Neuronal stem cell (in vitro differentiated cells): ENCODE data around the gene EMP1.
A peak's percentile ranks its signal among the peaks of the same experiment; 100 is the strongest.

Source experiments
- DNase-seq: peaks from one replicate; pipeline ENCODE4 v3.0.0-alpha.2; 2013; ENCODE audit warnings: low spot score
- H2AFZ ChIP-seq: one replicate; pipeline ENCODE4 v1.6.1; 2013; ENCODE audit warnings: mild to moderate bottlenecking, low read length, inconsistent platforms
- H2AK5ac ChIP-seq: 2 replicates; pipeline ENCODE4 v1.6.1; 2013; ENCODE audit warnings: low read depth, mild to moderate bottlenecking, inconsistent platforms, low read length, moderate library complexity, mixed read lengths
- H2BK120ac ChIP-seq: 2 replicates; pipeline ENCODE4 v1.6.1; 2013; ENCODE audit warnings: low read depth, mild to moderate bottlenecking, inconsistent platforms, low read length, moderate library complexity, mixed read lengths
- H2BK12ac ChIP-seq: one replicate; pipeline ENCODE4 v1.6.1; 2013; ENCODE audit warnings: low read length, inconsistent platforms
- H2BK15ac ChIP-seq: 2 replicates; pipeline ENCODE4 v1.6.1; 2013; ENCODE audit warnings: mild to moderate bottlenecking, low read length, inconsistent platforms, mixed read lengths
- H2BK5ac ChIP-seq: one replicate; pipeline ENCODE4 v1.6.1; 2013; ENCODE audit warnings: inconsistent platforms, mild to moderate bottlenecking, low read length, moderate library complexity
- H3K14ac ChIP-seq: one replicate; pipeline ENCODE4 v1.6.1; 2013; ENCODE audit warnings: low read length, inconsistent platforms
- H3K18ac ChIP-seq: 2 replicates; pipeline ENCODE4 v1.6.1; 2013; ENCODE audit warnings: low read length, inconsistent platforms
- H3K23ac ChIP-seq: 2 replicates; pipeline ENCODE4 v1.6.1; 2013; ENCODE audit warnings: low read depth, mild to moderate bottlenecking, mixed read lengths, low read length, inconsistent platforms; ENCODE audit not compliant: poor library complexity
- H3K27ac ChIP-seq: replicated peaks from 3 replicates; pipeline ENCODE4 v1.5.1; 2013; ENCODE audit warnings: low read length, inconsistent platforms
- H3K27me3 ChIP-seq, 3 experiments: 2 replicates each; pipeline ENCODE4 v1.6.1; 2013; ENCODE audit warnings: low read length in 3 of 3, mild to moderate bottlenecking in 2 of 3, inconsistent platforms in 1 of 3, low read depth in 1 of 3, mixed read lengths in 1 of 3, moderate library complexity in 1 of 3; ENCODE audit not compliant: control insufficient read depth in 3 of 3, insufficient read depth in 3 of 3
- H3K36me3 ChIP-seq, 2 donors: replicated peaks in 1 of 2; 2 replicates each; pipeline ENCODE4 v1.6.1; 2013; ENCODE audit warnings: low read length in 2 of 2; ENCODE audit not compliant: control insufficient read depth in 2 of 2, insufficient read depth in 2 of 2
- H3K4ac ChIP-seq: 2 replicates; pipeline ENCODE4 v1.6.1; 2013; ENCODE audit warnings: inconsistent platforms, mild to moderate bottlenecking, low read length, moderate library complexity
- H3K4me1 ChIP-seq, 2 donors: 1 replicate in 1 of 2; 2 replicates in 1 of 2; pipeline ENCODE4 v1.6.1; 2013; ENCODE audit warnings: low read length in 2 of 2, low read depth in 1 of 2; ENCODE audit not compliant: control insufficient read depth in 2 of 2, insufficient read depth in 1 of 2
- H3K4me2 ChIP-seq: one replicate; pipeline ENCODE4 v1.6.1; 2013; ENCODE audit warnings: mild to moderate bottlenecking, low read length, inconsistent platforms; ENCODE audit not compliant: insufficient read depth, poor library complexity, severe bottlenecking
- H3K4me3 ChIP-seq, 2 donors: 2 replicates each; pipeline ENCODE4 v1.5.1; 2013; ENCODE audit warnings: low read length in 2 of 2, mild to moderate bottlenecking in 2 of 2, inconsistent platforms in 1 of 2, moderate library complexity in 1 of 2
- H3K79me1 ChIP-seq: one replicate; pipeline ENCODE4 v1.6.1; 2013; ENCODE audit warnings: low read depth, mild to moderate bottlenecking, inconsistent platforms, low read length, moderate library complexity
- H3K9ac ChIP-seq: one replicate; pipeline ENCODE4 v1.6.1; 2013; ENCODE audit warnings: mild to moderate bottlenecking, low read depth, low read length, inconsistent platforms; ENCODE audit not compliant: poor library complexity
- H3K9me3 ChIP-seq, 2 donors: replicated peaks in 1 of 2; 2 replicates each; pipeline versions ENCODE3 to v1.6.1; 2013; ENCODE audit warnings: low read length in 2 of 2, mild to moderate bottlenecking in 2 of 2, inconsistent platforms in 1 of 2, low read depth in 1 of 2, mixed read lengths in 1 of 2, moderate library complexity in 1 of 2; ENCODE audit not compliant: control insufficient read depth in 2 of 2, insufficient read depth in 1 of 2
- H4K8ac ChIP-seq: one replicate; pipeline ENCODE4 v1.6.1; 2013; ENCODE audit warnings: low read depth, mild to moderate bottlenecking, inconsistent platforms, low read length, moderate library complexity
- H4K91ac ChIP-seq: one replicate; pipeline ENCODE4 v1.6.1; 2013; ENCODE audit warnings: low read length, low read depth, mild to moderate bottlenecking, inconsistent platforms; ENCODE audit not compliant: poor library complexity
- WGBS, 2 donors: extraction: QIAGEN DNeasy Blood & Tissue Kit; methylation state at CpG; one replicate each; pipeline ENCODE4 v1.1.7; 2013; ENCODE audit warnings: missing lambda C conversion rate in 2 of 2, mixed read lengths in 1 of 2; ENCODE audit not compliant: insufficient read length in 2 of 2, insufficient replicate concordance in 1 of 2; ENCODE audit errors: extremely low coverage in 2 of 2; 5-methylcytosine and 5-hydroxymethylcytosine counted together

EMP1 gene

DNA sequence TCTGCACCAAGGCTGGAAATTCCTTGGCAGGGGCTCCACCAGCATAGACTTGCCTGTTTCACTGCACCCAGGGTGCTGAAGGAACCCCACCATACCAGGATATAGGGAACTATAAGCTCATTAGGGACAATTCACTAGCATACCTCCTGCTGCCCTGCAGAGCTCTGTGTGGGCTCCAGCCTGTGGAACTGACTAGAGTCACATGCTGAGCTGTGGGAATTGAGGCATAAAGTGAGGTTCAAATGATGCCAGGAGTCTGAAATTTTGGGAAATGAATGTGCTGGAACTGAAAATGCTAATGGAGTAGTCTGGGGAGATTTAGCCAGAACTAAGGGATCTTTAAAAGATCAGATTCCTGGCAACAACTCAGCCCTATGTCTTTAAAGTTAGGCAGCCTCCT, 7.3 kb upstream of the EMP1 start:
- Histone ChIP-seq H3K23ac (no peak overlapping the region), H2AFZ (no peak overlapping the region), H3K4me3 (no peak overlapping the region), H3K27ac (no peak overlapping the region), H3K27me3 (no peaks in the 10 kb centered on the region), H2BK12ac (no peak overlapping the region), H2BK5ac (no peak overlapping the region), H4K91ac (no peak overlapping the region), H4K8ac (no peak overlapping the region), H3K14ac (no peak overlapping the region), H2AK5ac (no peak overlapping the region), H2BK120ac (no peak overlapping the region), H3K4me2 (no peak overlapping the region), H2BK15ac (no peak overlapping the region), H3K79me1 (no peaks in the 10 kb centered on the region), H3K18ac (no peak overlapping the region), H3K4me1 (peaks cover 5 to 9% of the 10 kb centered on the region in 2 donors), H3K9me3 (peaks cover 0 to 3% of the 10 kb centered on the region in 2 donors), H3K9ac (no peak overlapping the region), H3K4ac (no peak overlapping the region), H3K36me3 (no peaks in the 10 kb centered on the region)
- DNase-seq, result no peak

DNA sequence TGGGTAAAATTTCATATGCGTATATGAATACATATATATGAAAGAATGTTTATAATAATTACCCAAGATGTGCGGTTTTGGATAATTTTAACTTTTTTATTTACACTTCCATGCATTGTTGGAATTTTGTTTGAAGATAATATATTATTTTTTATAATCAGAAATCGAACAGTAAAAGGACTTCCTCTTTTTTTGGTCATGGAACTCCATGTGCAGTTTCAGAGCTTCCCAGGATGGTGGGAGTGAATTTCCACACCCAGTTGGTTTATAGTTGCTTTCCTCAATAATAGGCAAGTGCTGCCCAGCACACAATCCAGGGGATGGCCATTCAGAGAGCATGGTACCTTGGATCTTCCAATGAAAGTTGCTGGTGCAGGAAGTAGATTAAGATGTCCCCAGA, 6.3 kb upstream of the EMP1 start:
- H3K9me3 ChIP-seq, result peaks cover 0 to 3% of the 10 kb centered on the region in 2 donors
- no peaks in the 10 kb centered on the region for H3K27me3 ChIP-seq
- no peak overlapping the region for H4K8ac ChIP-seq
- no peaks in the 10 kb centered on the region for H3K79me1 ChIP-seq
- H3K4ac ChIP-seq, result no peak overlapping the region
- no peak overlapping the region for H3K18ac ChIP-seq
- no peak overlapping the region for H3K27ac ChIP-seq
- H3K23ac ChIP-seq, result no peak overlapping the region
- no peak overlapping the region for H4K91ac ChIP-seq
- H3K4me3 ChIP-seq, result no peak overlapping the region
- H2AFZ ChIP-seq, result no peak overlapping the region
- H2BK120ac ChIP-seq, result no peak overlapping the region
- H3K4me2 ChIP-seq, result no peak overlapping the region
- no peak overlapping the region for H3K14ac ChIP-seq
- H3K9ac ChIP-seq, result no peak overlapping the region
- WGBS, 2 donors, result no CpG with 5 or more reads among the region's 3 CpGs
- DNase-seq, result no peak
- H2AK5ac ChIP-seq, result no peak overlapping the region
- peaks cover 8 to 18% of the 10 kb centered on the region in 2 donors for H3K4me1 ChIP-seq
- no peaks in the 10 kb centered on the region for H3K36me3 ChIP-seq
- H2BK12ac ChIP-seq, result no peak overlapping the region
- no peak overlapping the region for H2BK5ac ChIP-seq
- H2BK15ac ChIP-seq, result no peak overlapping the region

DNA sequence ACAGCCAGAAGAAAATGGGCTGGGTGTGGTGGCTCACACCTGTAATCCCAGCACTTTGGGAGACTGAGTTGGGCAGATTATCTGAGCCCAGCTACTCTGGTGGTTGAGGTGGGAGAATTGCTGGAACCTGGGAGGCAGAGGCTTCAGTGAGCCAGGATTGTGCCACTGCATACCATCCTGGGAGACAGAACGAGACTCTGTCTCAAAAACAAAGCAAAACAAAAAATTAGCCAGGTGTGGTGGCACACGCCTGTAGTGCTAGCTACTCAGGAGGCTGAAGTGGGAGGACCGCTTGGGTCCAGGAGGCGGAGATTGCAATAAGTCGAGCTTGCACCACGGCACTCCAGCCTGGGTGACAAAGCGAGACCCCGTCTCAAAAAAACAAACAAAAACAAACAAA, 3.8 kb upstream of the EMP1 start:
- Histone ChIP-seq H2AK5ac (no peak overlapping the region), H2BK5ac (no peak overlapping the region), H3K9me3 (peaks cover 0 to 3% of the 10 kb centered on the region in 2 donors), H2BK120ac (no peak overlapping the region), H3K4me1 (peaks cover 18 to 39% of the 10 kb centered on the region in 2 donors), H3K27ac (no peak overlapping the region), H3K14ac (no peak overlapping the region), H3K79me1 (no peaks in the 10 kb centered on the region), H3K9ac (no peak overlapping the region), H3K4me3 (no peak overlapping the region), H3K23ac (no peak overlapping the region), H3K27me3 (no peaks in the 10 kb centered on the region), H3K4ac (no peak overlapping the region), H3K36me3 (no peaks in the 10 kb centered on the region), H2AFZ (no peak overlapping the region), H2BK15ac (no peak overlapping the region), H2BK12ac (no peak overlapping the region), H3K18ac (no peak overlapping the region), H4K91ac (no peak overlapping the region), H4K8ac (no peak overlapping the region), H3K4me2 (no peak overlapping the region)
- WGBS, 2 donors, result no CpG with 5 or more reads among the region's 8 CpGs
- DNase-seq, result no peak

DNA sequence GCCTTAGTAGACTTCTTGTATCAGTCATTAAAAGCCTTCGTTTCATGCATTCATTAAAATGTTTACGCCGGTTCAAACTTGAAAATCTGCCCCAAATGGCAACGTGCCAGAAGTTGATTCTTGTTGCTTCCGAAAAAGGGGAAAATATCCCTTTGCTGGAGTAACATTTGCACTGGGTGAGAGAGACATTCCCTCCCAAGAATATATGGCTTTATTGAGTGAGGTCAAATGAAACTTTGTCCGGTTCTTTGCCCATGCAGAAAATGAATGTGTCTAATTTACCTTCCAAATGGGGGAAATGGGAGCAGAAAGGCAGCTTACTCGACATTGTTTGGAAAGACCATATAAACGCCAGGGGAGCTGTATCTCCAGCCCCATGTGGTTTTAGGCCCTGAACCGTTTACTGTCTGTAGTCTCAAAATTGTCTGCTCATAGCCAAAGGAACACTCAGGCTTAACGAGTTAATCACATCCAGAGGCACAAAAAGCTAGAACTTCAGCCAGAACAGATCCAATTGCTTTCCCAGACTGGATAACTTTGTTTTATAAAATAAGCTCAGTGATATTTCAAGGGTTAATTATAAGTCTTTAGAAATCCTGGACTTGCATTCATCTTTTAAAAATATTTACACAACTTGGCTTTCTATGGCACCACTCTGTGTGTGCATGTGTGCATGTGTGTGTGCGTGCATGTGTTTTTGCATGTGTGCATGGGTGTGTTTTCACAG, 2.9 kb upstream of the EMP1 start:
- no peak for DNase-seq
- Histone ChIP-seq H3K9me3 (peaks cover 0 to 3% of the 10 kb centered on the region in 2 donors), H3K79me1 (no peaks in the 10 kb centered on the region), H3K27me3 (no peaks in the 10 kb centered on the region), H4K8ac (no peak overlapping the region), H3K4me2 (no peak overlapping the region), H2BK15ac (no peak overlapping the region), H2AK5ac (no peak overlapping the region), H3K14ac (no peak overlapping the region), H3K18ac (no peak overlapping the region), H3K36me3 (no peaks in the 10 kb centered on the region), H3K23ac (no peak overlapping the region), H3K4ac (no peak overlapping the region), H4K91ac (no peak overlapping the region), H3K4me1 (peaks cover 17 to 46% of the 10 kb centered on the region in 2 donors), H3K9ac (no peak overlapping the region), H3K4me3 (no peak overlapping the region), H2BK5ac (no peak overlapping the region), H2BK12ac (no peak overlapping the region), H2BK120ac (no peak overlapping the region), H2AFZ (peak overlapping the region; percentile 55), H3K27ac (no peak overlapping the region)
- no CpG with 5 or more reads among the region's 11 CpGs for WGBS, 2 donors
